ENCODE data around the gene TMUB2. TPM values are rescaled to one million over a fixed set of nuclear protein-coding genes. Genes with fewer than 3 reads are reported as not detected.

Gene TMUB2
- total RNA-seq, 2 donors from 2014 or later = 22.6 to 31.0 TPM

- no peaks in the 10 kb centered on the region for H3K27me3 ChIP-seq
- peaks cover 28% of the 10 kb centered on the region for H3K4me1 ChIP-seq
- TF ChIP-seq POLR2A (IDR thresholded peaks at IDR 0.05) (no peak), CTCF (IDR thresholded peaks at IDR 0.05) (no peak)
- DNase-seq (no peak), ATAC-seq (no peak)
- 6% methylated on average over 10 of the region's 10 CpGs for WGBS, 2 donors
- H3K36me3 ChIP-seq (replicated peaks in 1 of 2; ENCODE audit: insufficient read depth in 1 of 2, low read depth in 2 of 2) = peaks cover 9 to 24% of the 10 kb centered on the region in 2 donors
- H3K9me3 ChIP-seq = no peaks in the 10 kb centered on the region
- H3K27ac ChIP-seq = peak overlapping the region; percentile 2 to 99 (median 99)
- intact Hi-C loops (cut with DNase I) = loop anchor here (5.0 kb wide), 1 partner anchor 104 kb away; the partner anchor contains the start of gene SLC25A39
- H3K4me3 ChIP-seq = no peak overlapping the region
These were observed 31.1 kb downstream of the TMUB2 start for GRCh38 chr17:44217738-44218343.

- DNase-seq (peak; percentile 88 to 90 (median 88)), ATAC-seq (peak; percentile 71)
- Histone ChIP-seq H3K4me3 (peak overlapping the region; percentile 15 to 33), H3K9me3 (no peaks in the 10 kb centered on the region), H3K36me3 (replicated peaks in 1 of 2; ENCODE audit: insufficient read depth in 1 of 2, low read depth in 2 of 2) (peaks cover 9 to 24% of the 10 kb centered on the region in 2 donors), H3K27ac (peak overlapping the region; percentile 94 to 99 (median 99)), H3K4me1 (peaks cover 35% of the 10 kb centered on the region), H3K27me3 (no peaks in the 10 kb centered on the region)
- 0 to 10% methylated on average over 2 to 40 of the region's 89 CpGs for WGBS, 2 donors
- TF ChIP-seq POLR2A (IDR thresholded peaks at IDR 0.05) (peak in 1 of 3 donors; percentile 46), CTCF (IDR thresholded peaks at IDR 0.05) (peak; percentile 47 to 61 (median 56))
- intact Hi-C loops (cut with DNase I) = loop anchor here (5.0 kb wide), 1 partner anchor 104 kb away; the partner anchor contains the start of gene SLC25A39
These were observed 31.8 kb downstream of the TMUB2 start for GRCh38 chr17:44218344-44219107.

GRCh38 chr17:44219108-44219615 lies 32.4 kb downstream of the TMUB2 start:
- Histone ChIP-seq H3K4me3 (peak overlapping the region; percentile 37 to 55), H3K9me3 (no peaks in the 10 kb centered on the region), H3K27ac (peak overlapping the region; percentile 94 to 99 (median 99)), H3K36me3 (replicated peaks in 1 of 2; ENCODE audit: insufficient read depth in 1 of 2, low read depth in 2 of 2) (peaks cover 9 to 24% of the 10 kb centered on the region in 2 donors), H3K4me1 (peaks cover 42% of the 10 kb centered on the region), H3K27me3 (no peaks in the 10 kb centered on the region)
- DNase-seq = peak; percentile 66 to 74 (median 70)
- ATAC-seq = peak; percentile 58
- peak in 6 of 7 experiments; percentile 27 to 82 (median 41) for TF ChIP-seq CTCF (IDR thresholded peaks at IDR 0.05)
- TF ChIP-seq POLR2A (IDR thresholded peaks at IDR 0.05) = peak; percentile 34 to 74 (median 38)
- 1% methylated on average over 62 of the region's 73 CpGs; no CpG with 5 or more reads in 1 of the 2 donors for WGBS, 2 donors
- intact Hi-C loops (cut with DNase I) = loop anchor here (5.0 kb wide), 1 partner anchor 103 kb away; the partner anchor contains the start of gene SLC25A39

- 0% methylated on average over 26 of the region's 76 CpGs; no CpG with 5 or more reads in 1 of the 2 donors for WGBS, 2 donors
- ATAC-seq (peak; percentile 21), DNase-seq (peak; percentile 71 to 76 (median 74))
- TF ChIP-seq CTCF (IDR thresholded peaks at IDR 0.05) (peak in 2 of 7 experiments; percentile 22 to 30), POLR2A (IDR thresholded peaks at IDR 0.05) (no peak)
- Histone ChIP-seq H3K4me3 (peak within 1 kb of the TSS; percentile 55 to 76), H3K9me3 (no peaks in the 10 kb centered on the region), H3K27ac (peak within 1 kb of the TSS; percentile 94 to 99 (median 99)), H3K4me1 (peaks cover 45% of the 10 kb centered on the region), H3K27me3 (no peaks in the 10 kb centered on the region), H3K36me3 (replicated peaks in 1 of 2; ENCODE audit: insufficient read depth in 1 of 2, low read depth in 2 of 2) (peaks cover 9 to 19% of the 10 kb centered on the region in 2 donors)
- intact Hi-C loops (cut with DNase I) = loop anchor here (5.0 kb wide), 1 partner anchor 103 kb away; the partner anchor contains the start of gene SLC25A39
These were observed 32.9 kb downstream of the TMUB2 start, which contains the start of gene UBTF for GRCh38 chr17:44219616-44220212. Gene UBTF (minus strand): TSS chr17:44219675. CDS start chr17:44218229, 1,446 bp downstream.
